Adipose tissue (tissue), 3 donors: ENCODE measurements around the gene FILIP1L. TPM values are rescaled to one million over a fixed set of nuclear protein-coding genes. Genes with fewer than 3 reads are reported as not detected.
"Not testable (repeated sequence)": the region's sequence is repeated elsewhere in the genome, so short reads cannot be mapped to it uniquely, and the experiment has no call there.

Experiments used
- H3K27ac ChIP-seq: one replicate; pipeline ENCODE4 v1.5.1; 2013; ENCODE audit warnings: low read depth, low read length
- WGBS, 3 donors: extraction: QIAGEN DNeasy Blood & Tissue Kit; methylation state at CpG; one replicate each; pipeline ENCODE4 v1.1.7; 2013; 5-methylcytosine and 5-hydroxymethylcytosine counted together
- polyA plus RNA-seq, 3 donors: library from polyadenylated mRNA; stranded (reverse); fragments of 200-250 nt; gene quantifications; one replicate each; pipeline ENCODE4 v1.2.3, GENCODE V29; 2013
- donor health status: healthy with polysubstance abuse.
- donor health status: Bipolar disorder and iron deficiency.
- donor health status: healthy.

FILIP1L gene
- polyA plus RNA-seq, 3 donors = 8.4 to 71.3 (median 27.2) TPM

DNA sequence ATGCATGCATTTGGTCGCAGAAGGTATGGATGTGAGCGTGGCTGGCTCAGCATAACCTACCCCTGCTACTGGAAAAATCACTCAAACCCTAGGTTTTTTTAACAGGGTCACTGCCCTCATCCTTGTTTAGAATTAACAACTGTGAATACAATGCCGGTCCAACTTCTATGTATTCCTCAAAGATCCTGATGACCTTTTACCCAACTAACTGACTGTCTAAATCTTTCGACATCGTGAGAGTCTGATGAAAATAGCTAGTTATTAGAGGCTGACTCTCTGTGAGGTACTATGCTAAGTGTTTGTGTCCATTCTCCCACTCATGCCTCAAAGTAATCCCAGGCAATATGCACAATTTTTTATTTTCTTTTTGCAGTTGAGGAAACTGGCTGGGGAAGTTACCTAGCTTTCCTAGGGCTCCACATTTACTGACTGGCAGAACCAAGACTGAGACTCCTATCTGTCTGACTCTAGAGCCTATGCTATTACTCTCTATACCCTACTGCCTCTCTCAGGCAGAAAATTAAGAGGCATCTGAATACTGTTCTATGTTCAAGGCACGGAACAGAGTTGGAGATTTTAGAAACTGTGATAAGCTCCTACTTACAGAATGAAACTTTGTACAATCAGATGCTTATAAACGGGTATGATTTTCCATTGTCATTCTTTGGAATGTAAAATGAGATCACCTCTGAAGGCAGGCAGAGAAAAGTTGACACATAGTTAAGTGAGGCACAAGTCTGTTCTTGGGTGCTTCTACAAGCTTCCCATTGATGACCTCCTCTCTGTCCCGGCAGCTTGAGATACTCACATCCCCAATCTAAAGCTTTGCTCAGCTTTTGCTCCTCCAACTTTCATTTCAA, 56.4 kb downstream of the FILIP1L start:
- WGBS, 3 donors = 83 to 89% (median 87%) methylated on average over 8 of the region's 8 CpGs
- no peak overlapping the region for H3K27ac ChIP-seq

GRCh38 chr3:100053951-100054620, 60.2 kb downstream of the FILIP1L start:
- H3K27ac ChIP-seq = no peak overlapping the region
- WGBS, 3 donors = 84 to 92% (median 85%) methylated on average over 6 of the region's 6 CpGs

GRCh38 chr3:100051513-100051912, 62.8 kb downstream of the FILIP1L start:
- not testable (repeated sequence) for H3K27ac ChIP-seq
- 83 to 95% (median 86%) methylated on average over 2 to 3 of the region's 3 CpGs for WGBS, 3 donors

DNA sequence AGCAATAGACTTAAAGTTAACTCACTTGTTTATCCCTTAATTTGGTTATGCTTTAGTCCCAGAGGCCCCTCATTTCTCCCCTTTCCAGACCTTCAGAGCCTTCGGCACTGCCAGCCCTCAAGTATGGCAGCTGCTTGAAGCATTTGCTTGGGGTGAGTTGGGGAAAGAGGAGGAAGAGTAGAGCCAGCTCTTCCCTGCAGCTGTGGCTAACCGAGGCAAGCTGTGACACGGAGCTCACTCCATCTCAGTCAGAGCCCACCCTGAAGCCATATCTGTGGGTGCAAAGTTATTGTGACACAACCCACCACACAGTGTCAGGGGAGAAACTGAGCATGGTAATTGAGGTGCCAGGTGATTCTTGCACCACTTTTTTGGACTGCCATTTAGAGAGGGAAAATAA, 66.1 kb downstream of the FILIP1L start:
- no peak overlapping the region for H3K27ac ChIP-seq
- 91 to 98% (median 97%) methylated on average over 3 of the region's 3 CpGs for WGBS, 3 donors

DNA sequence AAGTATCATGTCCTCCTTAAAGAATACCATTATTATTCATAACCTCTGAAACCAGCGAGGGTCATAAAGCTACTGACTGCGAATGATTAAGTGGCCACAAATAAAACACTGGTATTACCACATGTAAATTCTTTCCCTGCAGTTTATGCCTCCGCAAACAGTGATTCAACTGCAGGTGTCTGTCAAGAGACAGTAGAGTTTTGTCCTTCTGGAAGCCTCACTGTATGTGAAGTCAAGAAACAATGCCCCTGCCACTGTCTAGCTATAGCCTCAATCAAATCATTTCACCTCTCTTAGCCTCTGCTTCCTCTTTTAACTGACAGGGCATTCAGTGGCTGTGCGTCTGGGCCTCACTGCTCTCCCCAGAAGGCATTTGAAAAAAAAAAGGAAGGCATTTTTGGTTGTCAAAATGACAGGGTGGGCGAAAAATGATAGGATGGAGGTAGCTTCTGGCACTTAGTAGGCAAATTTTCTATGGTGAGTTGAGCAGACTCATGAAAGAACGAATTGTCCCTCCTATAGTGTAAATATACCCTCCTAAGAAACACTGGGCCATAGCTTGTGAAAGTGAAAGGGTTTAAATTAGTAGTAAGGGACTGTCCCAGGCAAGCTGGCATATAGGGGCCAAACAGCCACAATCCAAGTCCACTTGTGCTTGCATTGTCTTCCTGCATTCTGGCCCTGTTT, 66.7 kb downstream of the FILIP1L start:
- H3K27ac ChIP-seq = no peak overlapping the region
- 61 to 70% (median 61%) methylated on average over 6 of the region's 6 CpGs for WGBS, 3 donors

DNA sequence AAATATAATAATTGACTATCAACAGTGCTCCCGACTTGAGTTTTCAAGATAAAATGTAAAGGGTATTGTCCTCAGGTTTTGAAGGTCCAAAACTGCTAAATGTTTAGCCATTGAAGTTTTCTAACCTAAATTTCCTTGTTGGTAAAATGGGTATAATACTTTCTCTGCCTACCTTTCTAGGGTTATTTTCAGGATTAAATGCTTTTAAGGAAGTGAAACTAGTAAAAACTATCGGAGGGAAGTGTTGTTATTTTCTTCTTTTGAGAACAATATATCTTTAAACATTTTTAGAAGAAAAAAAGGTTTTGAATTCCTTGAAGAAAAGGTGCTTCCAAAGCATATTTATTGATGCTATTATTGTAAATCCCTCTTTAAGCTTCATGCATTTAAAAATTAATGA, 67.3 kb downstream of the FILIP1L start:
- no peak overlapping the region for H3K27ac ChIP-seq
- WGBS, 3 donors = 41 to 76% (median 58%) methylated on average over 2 of the region's 2 CpGs

GRCh38 chr3:100045696-100046095, 68.6 kb downstream of the FILIP1L start:
- H3K27ac ChIP-seq = no peak overlapping the region
- 55 to 78% (median 62%) methylated on average over 3 of the region's 3 CpGs for WGBS, 3 donors

- no peak overlapping the region for H3K27ac ChIP-seq
These were observed 69.9 kb downstream of the FILIP1L start for GRCh38 chr3:100044369-100044768.

DNA sequence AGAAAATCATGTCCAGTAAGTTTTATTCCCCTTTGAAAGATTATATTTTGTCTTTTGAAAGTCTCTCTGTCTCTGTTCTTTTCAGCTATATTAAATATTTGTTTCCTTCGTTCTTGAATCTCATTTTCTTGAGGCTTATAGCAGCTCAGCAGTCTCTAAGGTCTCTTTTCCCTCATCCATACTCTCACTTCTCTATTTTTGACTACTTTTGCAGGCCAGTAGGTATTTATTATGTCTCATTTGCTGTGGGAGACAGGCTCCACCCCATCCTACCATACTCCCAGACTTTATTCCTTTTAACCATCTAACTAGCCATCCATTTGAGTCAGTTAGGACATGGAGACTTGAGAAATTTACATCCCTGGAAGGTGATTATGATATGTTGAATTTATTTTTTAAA, 71.0 kb downstream of the FILIP1L start:
- 78 to 81% (median 79%) methylated on average over 1 of the region's 1 CpG for WGBS, 3 donors
- no peak overlapping the region for H3K27ac ChIP-seq

- 47 to 60% (median 49%) methylated on average over 6 of the region's 6 CpGs for WGBS, 3 donors
These were observed 71.9 kb downstream of the FILIP1L start for GRCh38 chr3:100042166-100042981.

DNA sequence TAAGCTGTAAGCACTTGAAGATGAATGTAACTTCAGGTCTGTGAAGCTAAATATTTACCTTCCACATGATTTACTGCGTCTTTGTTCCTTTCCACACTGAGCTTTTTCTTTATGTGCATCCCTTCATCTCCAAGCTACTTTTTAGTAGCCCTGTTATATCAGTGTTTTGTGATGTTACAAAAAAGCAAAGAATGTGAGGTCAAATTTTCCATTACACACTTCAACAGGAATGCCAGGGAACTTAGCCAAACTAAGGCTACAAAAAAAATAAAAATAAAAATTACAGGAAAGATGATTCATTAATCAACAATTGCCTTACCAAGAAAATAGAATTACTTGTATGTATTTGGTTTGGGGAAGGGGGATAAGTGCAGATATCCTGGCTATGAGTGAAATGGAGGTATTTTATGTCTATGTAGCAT, 73.0 kb downstream of the FILIP1L start:
- 27 to 53% (median 51%) methylated on average over 1 of the region's 1 CpG for WGBS, 3 donors
- no peak overlapping the region for H3K27ac ChIP-seq

More at GRCh38 chr3:100042166-100042981, 71.9 kb downstream of the FILIP1L start:
- H3K27ac ChIP-seq = no peak overlapping the region

DNA sequence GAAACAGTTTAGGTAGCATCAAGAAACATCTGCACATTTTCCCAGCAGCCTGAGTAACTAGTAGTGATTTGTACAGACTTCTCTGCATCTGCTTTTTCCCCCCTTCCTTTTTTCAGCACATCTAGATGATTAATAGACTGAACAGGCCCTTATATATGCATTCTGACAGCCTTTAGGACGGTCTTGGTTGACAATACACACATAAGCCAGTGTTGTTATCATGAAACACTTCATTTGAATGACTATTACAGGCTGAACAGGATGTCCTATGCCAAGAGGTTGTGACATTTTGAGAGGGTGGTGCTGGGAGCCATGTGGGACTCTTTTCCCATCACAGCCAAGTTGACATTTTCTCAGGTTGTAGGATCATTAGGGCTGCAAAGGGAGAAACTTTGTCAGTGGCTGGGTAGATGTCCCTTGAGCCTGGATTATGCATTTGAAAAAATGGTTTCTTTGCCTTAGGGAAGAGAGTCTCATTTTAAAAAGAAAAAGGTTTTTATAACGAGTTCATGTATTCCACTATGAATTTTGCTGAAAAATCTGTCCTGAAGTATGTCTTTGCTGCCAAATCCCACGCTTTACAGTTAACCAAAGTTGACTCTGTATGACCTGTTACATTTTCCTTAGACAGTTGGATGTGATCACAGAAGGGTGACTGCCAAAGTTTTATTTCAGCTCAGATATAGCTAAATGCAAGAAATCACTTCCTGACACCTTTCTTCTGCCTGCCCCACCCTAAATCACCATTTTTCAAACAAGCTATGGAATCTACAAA, 73.7 kb downstream of the FILIP1L start:
- H3K27ac ChIP-seq = peak overlapping the region; percentile 83
- WGBS, 3 donors = 47 to 58% (median 55%) methylated on average over 3 of the region's 3 CpGs

DNA sequence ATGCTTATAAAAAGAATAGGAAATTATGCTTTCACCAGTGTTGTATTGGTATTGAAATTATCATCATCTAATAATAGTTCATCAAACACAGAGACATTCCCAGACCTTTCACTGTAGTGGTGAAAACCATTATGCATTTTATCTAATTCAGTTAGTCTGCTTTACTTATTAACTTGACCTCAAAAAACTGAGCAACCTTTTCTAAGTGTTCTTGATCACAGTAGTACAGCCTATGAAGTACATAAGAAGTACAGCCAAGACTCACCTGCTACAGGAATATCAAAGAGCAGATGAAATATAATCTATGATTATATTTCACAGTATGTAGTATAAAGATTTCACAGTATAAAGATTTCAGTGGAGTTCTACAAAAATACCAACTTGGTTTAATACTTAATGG, 75.2 kb downstream of the FILIP1L start:
- no peak overlapping the region for H3K27ac ChIP-seq

GRCh38 chr3:100033903-100034471, 80.3 kb downstream of the FILIP1L start:
- H3K27ac ChIP-seq = no peak overlapping the region
- WGBS, 3 donors = 93 to 99% (median 97%) methylated on average over 3 of the region's 3 CpGs

DNA sequence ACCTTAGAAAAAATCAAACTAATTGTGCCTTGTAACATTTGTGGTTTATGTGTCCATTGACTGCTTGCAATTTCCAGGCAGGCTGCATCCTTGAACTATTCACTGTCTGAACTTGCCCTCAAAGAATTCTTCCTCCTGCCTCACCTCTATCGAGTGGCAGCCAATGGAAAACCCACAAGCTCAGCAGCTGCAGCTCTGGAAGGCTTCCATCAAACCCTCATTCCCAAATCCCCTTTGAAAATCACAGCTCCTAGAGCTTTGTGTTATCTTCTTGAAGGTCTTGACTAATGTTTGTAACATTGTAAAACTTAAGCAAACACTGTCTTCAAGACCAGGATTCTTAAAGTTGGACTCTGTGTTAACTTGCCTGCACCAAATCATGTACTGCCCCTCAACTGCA, 81.1 kb downstream of the FILIP1L start:
- WGBS, 3 donors = 13 to 71% (median 63%) methylated on average over 1 of the region's 1 CpG
- H3K27ac ChIP-seq = no peak overlapping the region

DNA sequence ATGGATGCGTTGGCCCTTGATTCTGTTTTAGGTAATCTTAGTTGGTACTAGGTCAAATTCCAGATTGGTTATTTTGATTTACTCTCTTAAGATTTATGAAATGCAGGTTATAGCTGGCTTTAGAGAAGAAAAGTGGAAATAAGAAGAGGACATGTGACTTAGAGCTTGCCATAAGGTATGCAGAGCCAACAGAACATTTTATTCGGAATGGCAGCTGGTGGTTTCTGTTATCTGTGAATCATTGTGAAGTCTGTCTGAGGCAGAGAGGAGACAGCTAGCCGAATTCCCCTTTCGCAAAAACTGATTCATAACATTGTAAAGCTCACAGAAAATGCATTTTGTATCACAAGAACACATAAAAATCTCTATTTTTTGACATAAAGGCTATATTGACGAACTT, 82.1 kb downstream of the FILIP1L start:
- H3K27ac ChIP-seq = no peak overlapping the region
- WGBS, 3 donors = 77 to 89% (median 78%) methylated on average over 5 of the region's 5 CpGs

GRCh38 chr3:100030914-100031425, 83.3 kb downstream of the FILIP1L start:
- 74 to 94% (median 75%) methylated on average over 1 of the region's 1 CpG for WGBS, 3 donors
- H3K27ac ChIP-seq = no peak overlapping the region
